HG02623 (cell line): ENCODE data around the gene FBXO42.
A peak's percentile ranks its signal among the peaks of the same experiment; 100 is the strongest.
"Not testable (repeated sequence)": the region's sequence is repeated elsewhere in the genome, so short reads cannot be mapped to it uniquely, and the experiment has no call there.

Source experiments
- ATAC-seq: cut with Tn5 transposase; IDR thresholded peaks from one replicate; pipeline ENCODE4 v1.9.1; 2021; ENCODE audit warnings: moderate library complexity; ENCODE audit not compliant: unreplicated experiment

Gene FBXO42

GRCh38 chr1:16372535-16373285 lies 20.4 kb upstream of the FBXO42 start:
- ATAC-seq = no peak

DNA sequence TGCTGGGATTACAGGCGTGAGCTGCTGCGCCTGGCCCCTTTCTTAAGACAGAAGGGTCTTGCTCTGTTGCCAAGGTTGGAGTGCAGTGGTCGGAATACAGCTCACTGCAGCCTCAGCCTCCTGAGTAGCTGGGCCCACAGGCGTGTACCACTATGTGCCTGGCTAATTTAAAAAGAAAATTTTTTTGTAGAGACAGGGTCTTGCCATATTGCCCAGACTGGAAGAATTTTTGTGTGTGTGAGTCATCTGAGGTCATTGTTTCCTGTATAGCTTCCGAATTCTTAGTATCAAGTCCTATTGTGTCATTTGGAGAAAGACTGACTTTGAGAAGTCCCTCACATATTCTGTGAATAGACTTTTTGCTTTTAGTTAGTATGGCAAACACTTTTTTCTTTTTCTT lies 19.4 kb upstream of the FBXO42 start:
- no peak for ATAC-seq

GRCh38 chr1:16369821-16370220 lies 17.5 kb upstream of the FBXO42 start:
- ATAC-seq = no peak

GRCh38 chr1:16367968-16368890 lies 15.9 kb upstream of the FBXO42 start:
- ATAC-seq = no peak

DNA sequence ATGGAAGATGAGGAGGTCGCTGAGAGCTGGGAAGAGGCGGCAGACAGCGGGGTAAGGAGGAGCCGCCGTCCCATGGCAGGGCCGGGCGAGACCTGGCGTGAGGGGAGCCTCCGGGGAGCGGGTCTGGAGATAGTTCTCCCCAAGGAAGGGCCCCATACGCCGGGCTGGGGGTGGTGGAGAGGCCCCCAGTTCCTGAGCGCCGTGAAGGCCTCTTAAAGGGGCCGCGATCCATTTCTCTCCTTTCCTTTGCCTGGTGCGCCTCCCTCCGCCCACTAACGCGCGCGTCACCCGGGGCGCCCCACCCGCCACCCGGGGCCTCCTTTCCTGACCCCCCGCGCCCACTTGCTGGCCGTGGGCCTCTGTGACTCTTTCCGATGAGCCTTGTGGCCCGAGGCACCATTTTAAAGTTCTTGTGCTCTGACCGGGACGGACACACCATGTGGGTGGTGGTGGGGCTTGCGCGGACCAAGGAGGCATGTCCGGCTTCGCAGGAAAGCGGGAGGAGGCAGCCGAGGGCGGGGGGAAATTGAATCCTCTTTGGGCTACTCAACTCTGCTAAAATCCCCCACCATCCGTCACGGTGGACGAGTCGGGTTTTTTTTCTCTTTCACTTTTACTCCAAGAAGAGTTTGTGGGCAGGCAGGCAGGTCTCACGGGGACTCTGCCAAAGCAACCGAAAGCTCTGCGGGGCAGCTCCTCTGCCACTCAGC lies 15.1 kb upstream of the FBXO42 start:
- ATAC-seq = peak; percentile 63

- peak; percentile 70 for ATAC-seq
Measured at GRCh38 chr1:16366722-16367257, 14.5 kb upstream of the FBXO42 start, which contains the start of gene SZRD1. SZRD1 (plus strand) TSS chr1:16367242; CDS start chr1:16367258, 16 bp downstream.

DNA sequence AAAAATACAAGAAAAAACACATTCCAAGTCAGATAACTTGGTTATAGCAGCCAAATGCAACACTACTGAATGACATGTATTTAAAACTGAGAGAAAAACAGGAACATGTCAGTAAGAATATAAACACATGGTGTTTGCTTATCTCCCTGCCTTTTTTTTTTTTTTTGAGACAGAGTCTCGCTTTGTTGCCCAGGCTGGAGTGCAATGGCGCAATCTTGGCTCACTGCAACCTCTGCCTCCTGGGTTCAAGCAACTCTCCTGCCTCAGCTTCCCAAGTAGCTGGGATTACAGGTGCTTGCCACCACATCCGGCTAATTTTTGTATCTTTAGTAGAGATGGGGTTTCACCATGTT lies 12.8 kb upstream of the FBXO42 start:
- not testable (repeated sequence) for ATAC-seq

GRCh38 chr1:16356867-16357266 lies 4.6 kb upstream of the FBXO42 start:
- no peak for ATAC-seq

- ATAC-seq = no peak
Measured at GRCh38 chr1:16354619-16355018, 2.3 kb upstream of the FBXO42 start.

DNA sequence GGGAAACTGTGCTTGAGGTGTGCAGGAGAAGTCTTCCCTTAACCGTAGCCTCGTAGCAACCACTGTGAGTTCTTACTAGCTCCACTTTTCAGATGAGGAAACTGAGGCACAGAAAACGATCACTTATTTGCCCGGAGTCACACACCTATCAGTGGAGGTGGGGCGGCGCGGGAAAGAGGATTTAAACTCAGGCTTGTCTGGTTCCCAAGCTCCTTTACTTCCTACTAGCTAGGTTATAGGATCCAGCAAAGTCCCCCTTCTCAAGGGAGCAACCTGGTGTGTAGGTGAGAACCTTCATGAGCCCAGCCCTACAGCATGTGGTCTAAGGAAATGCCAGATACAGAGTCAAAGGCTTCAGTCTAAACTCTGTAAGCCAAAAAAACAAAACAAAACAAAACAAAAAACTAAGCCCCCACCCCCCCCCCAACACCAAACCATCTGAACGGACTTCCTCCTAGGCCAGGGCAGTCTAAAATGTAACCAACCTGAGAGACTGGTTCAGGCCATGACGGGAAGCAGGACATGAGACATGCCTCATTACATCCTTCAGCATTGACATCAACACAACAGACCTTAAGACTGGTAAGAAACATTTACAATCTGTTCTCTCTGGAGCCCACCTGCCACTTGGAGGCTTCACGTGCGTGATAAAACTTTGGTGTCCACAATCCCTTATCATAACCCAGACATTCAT lies 709 bp upstream of the FBXO42 start:
- no peak for ATAC-seq

DNA sequence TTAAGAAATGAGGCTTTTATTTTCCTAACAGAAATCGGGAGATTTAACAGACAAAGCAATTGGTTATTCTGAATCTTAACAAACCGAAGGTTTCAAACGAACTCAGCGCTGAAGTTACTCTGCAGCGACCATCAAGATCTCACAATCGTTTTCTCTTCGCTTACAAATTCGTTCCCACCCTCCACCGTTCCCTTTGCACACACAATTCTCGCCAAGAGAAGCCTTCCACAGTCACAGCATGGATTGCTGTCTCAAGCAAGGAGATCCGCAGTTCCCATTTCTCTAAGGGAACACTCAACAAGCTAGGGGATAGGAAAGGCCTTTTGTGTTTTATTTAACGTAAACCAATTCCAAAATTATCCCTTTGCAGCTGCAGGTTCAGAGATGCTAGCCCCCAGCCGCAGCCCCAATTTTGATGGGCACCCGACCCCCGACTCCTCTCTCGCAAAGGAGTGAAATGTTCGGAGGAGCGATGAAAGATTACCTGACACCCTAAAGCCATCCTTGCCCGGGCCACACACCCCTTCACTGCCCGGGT lies 755 bp downstream of the FBXO42 start:
- no peak for ATAC-seq

DNA sequence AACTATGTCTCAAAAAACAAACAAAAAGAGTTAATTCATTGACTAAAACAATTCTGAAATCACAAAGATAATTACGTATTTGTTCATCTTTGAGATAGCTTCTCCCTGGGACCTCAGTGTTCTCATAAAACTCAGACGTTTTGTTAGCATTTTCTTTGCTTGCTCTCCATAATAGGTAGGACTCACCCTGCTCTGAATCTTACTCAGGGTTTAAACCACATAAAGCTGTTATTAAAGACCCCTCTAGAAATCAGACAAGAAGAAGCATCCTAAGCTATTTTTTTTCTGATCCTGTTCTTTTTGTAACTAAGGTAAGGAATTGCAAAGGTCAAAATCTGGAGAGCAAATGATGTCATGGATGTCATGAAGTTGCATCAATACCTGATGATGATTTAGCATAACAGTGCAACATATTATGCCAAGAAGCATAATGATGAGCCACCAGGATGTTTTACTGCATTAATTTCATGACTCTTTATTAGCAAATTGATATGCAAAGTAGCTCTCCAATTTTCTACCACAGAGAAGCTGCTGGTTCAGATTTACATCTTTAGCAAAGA lies 2.4 kb downstream of the FBXO42 start:
- no peak for ATAC-seq

DNA sequence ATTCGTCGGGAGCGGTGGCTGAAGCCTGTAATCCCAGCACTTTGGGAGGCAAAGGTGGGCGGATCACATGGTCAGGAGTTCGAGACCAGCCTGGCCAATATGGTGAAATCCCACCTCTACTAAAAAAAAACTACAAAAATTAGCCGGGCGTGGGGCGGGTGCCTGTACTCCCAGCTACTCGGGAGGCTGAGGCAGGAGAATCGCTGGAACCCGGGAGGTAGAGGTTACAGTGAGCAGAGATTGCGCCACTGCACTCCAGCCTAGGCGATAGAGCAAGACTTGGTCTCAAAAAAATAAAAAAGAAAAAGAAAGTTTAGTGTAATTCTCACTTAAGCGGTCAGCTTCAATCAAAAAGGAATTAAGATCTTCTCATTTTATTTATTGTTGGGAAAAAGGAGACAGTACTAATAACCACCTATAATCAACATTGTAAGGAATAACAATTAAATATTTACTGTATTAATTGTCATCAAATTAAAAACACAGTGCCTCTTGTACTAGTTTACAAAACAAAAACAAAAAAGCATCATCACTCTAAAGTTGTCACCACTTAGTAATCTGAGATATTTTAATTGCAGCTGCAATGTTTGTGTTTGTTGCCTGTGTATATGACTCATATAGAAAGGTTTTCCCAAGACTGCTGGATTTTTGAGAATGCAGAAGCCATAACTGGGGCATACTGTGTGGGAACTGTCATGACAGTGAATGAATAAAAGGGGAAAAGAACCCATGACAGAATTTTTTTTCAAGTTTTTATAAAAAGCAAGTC lies 3.7 kb downstream of the FBXO42 start:
- no peak for ATAC-seq

DNA sequence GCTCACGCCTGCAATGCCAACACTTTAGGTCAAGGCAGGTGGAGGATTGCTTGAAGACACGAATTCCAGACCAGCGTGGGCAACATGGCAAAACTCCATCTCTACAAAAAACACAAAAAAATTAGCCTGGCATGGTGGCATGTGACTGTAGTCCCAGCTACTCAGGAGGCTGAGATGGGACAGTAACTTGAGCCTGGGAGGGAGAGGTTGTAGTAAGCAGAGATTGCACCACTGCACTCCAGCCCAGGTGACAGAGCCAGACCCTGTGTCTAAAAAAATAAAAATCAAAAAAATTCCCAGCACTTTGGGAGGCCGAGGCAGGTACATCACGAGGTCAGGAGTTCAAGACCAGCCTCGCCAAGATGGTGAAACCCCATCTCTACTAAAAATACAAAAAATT lies 9.0 kb downstream of the FBXO42 start:
- not testable (repeated sequence) for ATAC-seq

GRCh38 chr1:16342331-16343062 lies 9.8 kb downstream of the FBXO42 start:
- no peak for ATAC-seq

- no peak for ATAC-seq
Measured at GRCh38 chr1:16340673-16341072, 11.6 kb downstream of the FBXO42 start.

DNA sequence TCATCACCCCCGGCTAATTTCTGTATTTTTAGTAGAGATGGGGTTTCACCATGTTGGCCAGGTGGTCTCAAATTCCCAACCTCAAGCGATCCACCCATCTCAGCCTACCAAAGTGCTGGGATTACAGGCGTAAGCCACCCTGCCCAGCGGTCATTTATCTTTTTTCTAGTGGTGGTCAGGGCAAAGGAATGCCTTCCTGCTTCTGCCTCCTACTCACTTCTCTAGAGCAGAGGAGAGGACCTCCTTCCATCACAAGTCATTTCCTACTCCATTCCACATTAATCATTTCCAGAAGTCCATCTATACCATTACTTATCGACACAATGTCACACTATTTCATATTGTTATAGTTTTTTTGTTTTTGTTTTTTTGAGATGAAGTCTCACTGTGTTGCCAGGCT lies 13.3 kb downstream of the FBXO42 start:
- ATAC-seq = no peak

GRCh38 chr1:16334655-16335340 lies 17.5 kb downstream of the FBXO42 start:
- ATAC-seq = no peak
